ENCODE data around the gene NFIA. TPM values are rescaled to one million over a fixed set of nuclear protein-coding genes. Genes with fewer than 3 reads are reported as not detected.

The NFIA gene
- total RNA-seq, 1 experiment from 2014 or later: 38.6 TPM

DNA sequence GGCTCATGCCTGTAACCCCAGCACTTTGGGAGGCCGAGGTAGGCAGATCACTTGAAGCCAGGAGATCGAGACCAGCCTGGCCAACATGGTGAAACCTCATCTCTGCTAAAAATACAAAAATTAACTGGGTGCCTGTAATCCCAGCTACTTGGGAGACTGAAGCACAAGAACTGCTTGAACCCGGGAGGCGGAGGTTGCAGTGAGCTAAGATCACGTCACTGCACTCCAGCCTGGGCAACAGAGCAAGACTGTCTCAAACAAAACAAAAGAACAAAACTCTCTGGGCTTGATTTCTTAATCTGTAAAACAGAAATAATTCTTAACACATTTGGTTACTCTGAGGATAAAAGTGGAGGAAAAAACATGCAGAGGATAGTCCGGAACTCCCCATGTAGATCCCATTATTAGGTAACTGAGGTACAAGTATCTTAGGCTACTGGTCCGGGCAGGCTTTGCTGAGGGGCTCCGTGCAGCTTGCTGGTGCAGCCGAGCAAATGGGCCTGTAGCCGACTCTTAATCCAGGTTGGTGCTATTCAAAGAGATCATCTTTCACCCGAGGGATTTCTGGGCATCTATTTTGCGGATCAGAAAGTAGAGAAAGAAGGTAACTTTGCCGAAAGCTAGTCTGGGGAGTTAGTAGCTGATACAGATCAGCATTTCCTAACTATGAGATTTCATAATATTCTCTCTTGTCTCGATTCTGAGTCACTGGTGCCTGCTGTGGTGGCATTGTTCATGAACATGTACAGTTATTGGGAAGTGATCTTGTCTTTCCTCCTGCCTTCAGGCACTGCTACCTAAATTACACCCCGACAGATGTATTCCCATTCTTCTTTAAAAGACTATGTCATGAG is 56.8 kb downstream of the NFIA start:
- CTCF ChIA-PET: interaction anchor here (0.7 kb wide), 1 partner anchor 907 kb away, joined by 4 read pairs; no protein-coding TSS in a partner anchor
- no peak for DNase-seq
- H3K27ac Mint-ChIP-seq (ENCODE audit: unreplicated experiment): no peak overlapping the region
- no peaks in the 10 kb centered on the region for H3K9me3 Mint-ChIP-seq (ENCODE audit: low read depth, unreplicated experiment)
- no peaks in the 10 kb centered on the region for H3K27me3 Mint-ChIP-seq (ENCODE audit: unreplicated experiment)
- peaks cover 8% of the 10 kb centered on the region for H3K36me3 Mint-ChIP-seq (ENCODE audit: insufficient read depth, unreplicated experiment)
- intact Hi-C loops (cut with micrococcal nuclease; ENCODE audit: unreplicated experiment): no loop called here
- no peak overlapping the region for H3K4me3 Mint-ChIP-seq (ENCODE audit: low read depth, unreplicated experiment)
- TF ChIP-seq, protein P1, sequence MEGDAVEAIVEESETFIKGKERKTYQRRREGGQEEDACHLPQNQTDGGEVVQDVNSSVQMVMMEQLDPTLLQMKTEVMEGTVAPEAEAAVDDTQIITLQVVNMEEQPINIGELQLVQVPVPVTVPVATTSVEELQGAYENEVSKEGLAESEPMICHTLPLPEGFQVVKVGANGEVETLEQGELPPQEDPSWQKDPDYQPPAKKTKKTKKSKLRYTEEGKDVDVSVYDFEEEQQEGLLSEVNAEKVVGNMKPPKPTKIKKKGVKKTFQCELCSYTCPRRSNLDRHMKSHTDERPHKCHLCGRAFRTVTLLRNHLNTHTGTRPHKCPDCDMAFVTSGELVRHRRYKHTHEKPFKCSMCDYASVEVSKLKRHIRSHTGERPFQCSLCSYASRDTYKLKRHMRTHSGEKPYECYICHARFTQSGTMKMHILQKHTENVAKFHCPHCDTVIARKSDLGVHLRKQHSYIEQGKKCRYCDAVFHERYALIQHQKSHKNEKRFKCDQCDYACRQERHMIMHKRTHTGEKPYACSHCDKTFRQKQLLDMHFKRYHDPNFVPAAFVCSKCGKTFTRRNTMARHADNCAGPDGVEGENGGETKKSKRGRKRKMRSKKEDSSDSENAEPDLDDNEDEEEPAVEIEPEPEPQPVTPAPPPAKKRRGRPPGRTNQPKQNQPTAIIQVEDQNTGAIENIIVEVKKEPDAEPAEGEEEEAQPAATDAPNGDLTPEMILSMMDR (IDR thresholded peaks at IDR 0.05; ENCODE audit: unreplicated experiment): no peak
- H3K4me1 Mint-ChIP-seq (ENCODE audit: low read depth, unreplicated experiment): peaks cover 42% of the 10 kb centered on the region
- no TSS peak for BruUV-seq (replicated peaks)

- H3K27me3 Mint-ChIP-seq (ENCODE audit: unreplicated experiment): no peaks in the 10 kb centered on the region
- CTCF ChIA-PET: interaction anchor here (0.7 kb wide), 1 partner anchor 906 kb away, joined by 4 read pairs; no protein-coding TSS in a partner anchor
- peaks cover 8% of the 10 kb centered on the region for H3K36me3 Mint-ChIP-seq (ENCODE audit: insufficient read depth, unreplicated experiment)
- H3K27ac Mint-ChIP-seq (ENCODE audit: unreplicated experiment): no peak overlapping the region
- TF ChIP-seq, protein P1 (IDR thresholded peaks at IDR 0.05; ENCODE audit: unreplicated experiment): no peak
- H3K4me3 Mint-ChIP-seq (ENCODE audit: low read depth, unreplicated experiment): no peak overlapping the region
- H3K4me1 Mint-ChIP-seq (ENCODE audit: low read depth, unreplicated experiment): peaks cover 38% of the 10 kb centered on the region
- intact Hi-C loops (cut with micrococcal nuclease; ENCODE audit: unreplicated experiment): no loop called here
- no peak for DNase-seq
- no peaks in the 10 kb centered on the region for H3K9me3 Mint-ChIP-seq (ENCODE audit: low read depth, unreplicated experiment)
- BruUV-seq (replicated peaks): no TSS peak
Measured at GRCh38 chr1:61139775-61140549, 57.6 kb downstream of the NFIA start.

- DNase-seq: no peak
- TF ChIP-seq, protein P1 (IDR thresholded peaks at IDR 0.05; ENCODE audit: unreplicated experiment): no peak
- no peaks in the 10 kb centered on the region for H3K27me3 Mint-ChIP-seq (ENCODE audit: unreplicated experiment)
- H3K4me1 Mint-ChIP-seq (ENCODE audit: low read depth, unreplicated experiment): peaks cover 38% of the 10 kb centered on the region
- CTCF ChIA-PET: interaction anchor here (0.7 to 1.4 kb wide), 3 partner anchors 11 to 17 kb away, joined by 4 to 6 read pairs (median 5); no protein-coding TSS in a partner anchor
- peak overlapping the region; percentile 8 for H3K4me3 Mint-ChIP-seq (ENCODE audit: low read depth, unreplicated experiment)
- H3K36me3 Mint-ChIP-seq (ENCODE audit: insufficient read depth, unreplicated experiment): peaks cover 8% of the 10 kb centered on the region
- no peaks in the 10 kb centered on the region for H3K9me3 Mint-ChIP-seq (ENCODE audit: low read depth, unreplicated experiment)
- peak overlapping the region; percentile 79 for H3K27ac Mint-ChIP-seq (ENCODE audit: unreplicated experiment)
- intact Hi-C loops (cut with micrococcal nuclease; ENCODE audit: unreplicated experiment): no loop called here
- BruUV-seq (replicated peaks): no TSS peak
Measured at GRCh38 chr1:61140778-61141177, 58.4 kb downstream of the NFIA start.

DNA sequence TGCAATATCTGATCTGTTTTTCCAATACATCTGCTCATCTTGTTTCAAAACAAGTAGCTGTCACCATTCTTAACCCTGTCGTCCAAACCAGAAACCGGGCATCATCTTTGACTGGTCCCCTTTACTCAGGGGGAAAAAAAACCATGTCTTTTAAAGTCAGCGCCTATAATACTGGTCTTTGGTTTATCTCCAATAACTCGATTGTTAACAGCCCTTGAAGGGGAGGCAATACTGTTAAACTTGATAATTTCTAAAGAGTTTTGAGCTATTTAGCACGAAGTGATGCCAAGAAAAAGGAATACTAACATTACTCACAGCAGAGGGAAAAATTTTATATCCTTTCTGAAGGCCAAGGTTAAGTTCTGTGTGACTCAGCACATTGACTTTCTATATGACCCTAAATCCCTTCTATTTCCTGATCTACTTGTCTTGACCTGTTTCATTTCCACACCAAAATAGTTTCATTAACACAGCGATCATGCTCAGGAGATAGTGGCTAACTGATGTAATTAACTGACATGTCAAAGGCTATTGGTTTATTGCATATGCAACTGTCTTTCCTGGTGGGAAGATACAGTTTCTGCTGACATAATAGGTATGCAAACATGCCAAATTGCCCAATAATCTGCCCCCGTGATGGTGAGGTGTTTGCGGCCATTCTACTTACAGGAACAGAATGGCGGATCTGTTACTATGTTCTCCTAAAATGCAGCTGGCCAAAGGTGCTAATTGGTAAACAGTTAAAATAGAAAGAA is 59.1 kb downstream of the NFIA start:
- TF ChIP-seq, protein P1 (IDR thresholded peaks at IDR 0.05; ENCODE audit: unreplicated experiment): no peak
- Mint-ChIP-seq H3K27me3 (ENCODE audit: unreplicated experiment) (no peaks in the 10 kb centered on the region), H3K9me3 (ENCODE audit: low read depth, unreplicated experiment) (no peaks in the 10 kb centered on the region), H3K4me3 (ENCODE audit: low read depth, unreplicated experiment) (peak overlapping the region; percentile 8), H3K4me1 (ENCODE audit: low read depth, unreplicated experiment) (peaks cover 38% of the 10 kb centered on the region), H3K27ac (ENCODE audit: unreplicated experiment) (peak overlapping the region; percentile 79), H3K36me3 (ENCODE audit: insufficient read depth, unreplicated experiment) (peaks cover 8% of the 10 kb centered on the region)
- no TSS peak for BruUV-seq (replicated peaks)
- DNase-seq: peak; percentile 13
- CTCF ChIA-PET: interaction anchor here (0.7 to 1.4 kb wide), 3 partner anchors 10 to 17 kb away, joined by 4 to 6 read pairs (median 5); no protein-coding TSS in a partner anchor
- intact Hi-C loops (cut with micrococcal nuclease; ENCODE audit: unreplicated experiment): no loop called here

Measured in Calu3 (cell line).